Smooth muscle cell (in vitro differentiated cells): ENCODE results near the gene DUSP22. TPM values are rescaled to one million over a fixed set of nuclear protein-coding genes. Genes with fewer than 3 reads are reported as not detected.

Experiments
- DNase-seq: peaks from one replicate; lab custom pipeline; 2025; ENCODE audit not compliant: unreplicated experiment; lab: John Stamatoyannopoulos, UW
- H2AFZ ChIP-seq: fragments of 200-600 bp; sonication (generic); 2 replicates; pipeline ENCODE4 v1.6.0; 2016; ENCODE audit warnings: antibody characterized with exemption, low read depth, mild to moderate bottlenecking
- H3F3A ChIP-seq: fragments of 200-600 bp; sonication (generic); 2 replicates; pipeline ENCODE4 v1.6.0; 2017; ENCODE audit warnings: antibody characterized with exemption, low read depth
- H3K27ac ChIP-seq: fragments of 200-600 bp; sonication (generic); 2 replicates; pipeline ENCODE4 v1.5.1; 2016; ENCODE audit warnings: low read depth, mild to moderate bottlenecking
- H3K27me3 ChIP-seq: fragments of 200-600 bp; sonication (generic); 2 replicates; pipeline ENCODE4 v1.6.1; 2016; ENCODE audit warnings: low read depth, mild to moderate bottlenecking
- H3K36me3 ChIP-seq: fragments of 200-600 bp; sonication (generic); 2 replicates; pipeline ENCODE4 v1.5.1; 2016; ENCODE audit warnings: low read depth
- H3K4me1 ChIP-seq: fragments of 200-600 bp; sonication (generic); 2 replicates; pipeline ENCODE4 v1.5.1; 2016; ENCODE audit warnings: low read depth
- H3K4me2 ChIP-seq: fragments of 200-600 bp; sonication (generic); 2 replicates; pipeline ENCODE4 v1.6.0; 2016; ENCODE audit warnings: mild to moderate bottlenecking
- H3K4me3 ChIP-seq: fragments of 200-600 bp; sonication (generic); 2 replicates; pipeline ENCODE4 v1.5.1; 2016; ENCODE audit warnings: mild to moderate bottlenecking
- H3K79me2 ChIP-seq: fragments of 200-600 bp; sonication (generic); 2 replicates; pipeline ENCODE4 v1.6.0; 2016; ENCODE audit warnings: low read depth, mild to moderate bottlenecking
- H3K9ac ChIP-seq: fragments of 200-600 bp; sonication (generic); 2 replicates; pipeline ENCODE4 v1.6.0; 2016; ENCODE audit warnings: low read depth
- H3K9me3 ChIP-seq: fragments of 200-600 bp; sonication (generic); replicated peaks from 2 replicates; pipeline ENCODE4 v1.5.1; 2016; ENCODE audit warnings: low read depth
- H4K20me1 ChIP-seq: fragments of 200-600 bp; sonication (generic); 2 replicates; pipeline ENCODE4 v1.6.0; 2016; ENCODE audit warnings: low read depth
- CTCF ChIP-seq: fragments of 200-600 bp; sonication (generic); IDR thresholded peaks from 2 replicates; pipeline ENCODE4 v1.5.1; 2017; ENCODE audit warnings: borderline replicate concordance, mild to moderate bottlenecking, antibody characterized with exemption; ENCODE audit not compliant: insufficient read depth, poor library complexity, severe bottlenecking
- WGBS: methylation state at CpG from one replicate; pipeline ENCODE4 v1.1.7; 2016; ENCODE audit warnings: low lambda C conversion rate; 5-methylcytosine and 5-hydroxymethylcytosine counted together
- polyA plus RNA-seq: library from polyadenylated mRNA; unstranded; fragments of >200 nt; fragmentation: Nextera tagmentation; extraction: Ambion mirVana; gene quantifications from 2 replicates; pipeline ENCODE4 v1.2.1, GENCODE V29; 2016
- total RNA-seq: library from RNA; depleted of rRNA; stranded (reverse); fragments of >200 nt; gene quantifications from 2 replicates; pipeline ENCODE4 v1.2.3, GENCODE V29; 2014

Gene DUSP22
- total and polyA plus RNA-seq, 2 experiments from 2014 or later: 16.3 to 19.1 TPM

GRCh38 chr6:264626-265025 is 27.7 kb upstream of the DUSP22 start:
- WGBS: 89% methylated on average over 2 of the region's 2 CpGs
- no peaks in the 10 kb centered on the region for H3F3A ChIP-seq
- H3K4me1 ChIP-seq: no peaks in the 10 kb centered on the region

GRCh38 chr6:268394-268935 is 23.8 kb upstream of the DUSP22 start:
- no peaks in the 10 kb centered on the region for H3K4me1 ChIP-seq
- no peaks in the 10 kb centered on the region for H3K9me3 ChIP-seq
- H3K36me3 ChIP-seq: no peaks in the 10 kb centered on the region
- H2AFZ ChIP-seq: no peak overlapping the region
- no peak overlapping the region for H3K9ac ChIP-seq
- no peaks in the 10 kb centered on the region for H3K79me2 ChIP-seq
- H3K4me2 ChIP-seq: no peak overlapping the region
- whole genome bisulfite sequencing: 87% methylated on average over 5 of the region's 5 CpGs
- no peak for TF ChIP-seq CTCF
- no peaks in the 10 kb centered on the region for H3F3A ChIP-seq
- DNase-seq: no peak
- no peak overlapping the region for H3K4me3 ChIP-seq
- peaks cover 9% of the 10 kb centered on the region for H3K27me3 ChIP-seq
- H3K27ac ChIP-seq: no peak overlapping the region
- no peaks in the 10 kb centered on the region for H4K20me1 ChIP-seq

More at GRCh38 chr6:264626-265025, 27.7 kb upstream of the DUSP22 start:
- Histone ChIP-seq H3K27ac (no peak overlapping the region), H3K27me3 (no peaks in the 10 kb centered on the region), H3K4me2 (no peak overlapping the region), H2AFZ (no peak overlapping the region), H3K9me3 (no peaks in the 10 kb centered on the region), H3K79me2 (no peaks in the 10 kb centered on the region), H3K4me3 (no peak overlapping the region), H3K9ac (no peak overlapping the region), H3K36me3 (no peaks in the 10 kb centered on the region), H4K20me1 (no peaks in the 10 kb centered on the region)
- DNase-seq: no peak
- no peak for TF ChIP-seq CTCF

GRCh38 chr6:273551-274058 is 18.7 kb upstream of the DUSP22 start:
- no peaks in the 10 kb centered on the region for H3K79me2 ChIP-seq
- H3K9ac ChIP-seq: no peak overlapping the region
- no peak overlapping the region for H2AFZ ChIP-seq
- H3K27me3 ChIP-seq: peaks cover 17% of the 10 kb centered on the region
- no peaks in the 10 kb centered on the region for H3K4me1 ChIP-seq
- H3F3A ChIP-seq: no peaks in the 10 kb centered on the region
- no peaks in the 10 kb centered on the region for H3K36me3 ChIP-seq
- no peak overlapping the region for H3K4me3 ChIP-seq
- 54% methylated on average over 2 of the region's 2 CpGs for WGBS
- DNase-seq: no peak
- no peak for TF ChIP-seq CTCF
- no peak overlapping the region for H3K27ac ChIP-seq
- no peak overlapping the region for H3K4me2 ChIP-seq
- no peaks in the 10 kb centered on the region for H4K20me1 ChIP-seq
- no peaks in the 10 kb centered on the region for H3K9me3 ChIP-seq

- H2AFZ ChIP-seq: no peak overlapping the region
- H3K4me1 ChIP-seq: no peaks in the 10 kb centered on the region
- no peaks in the 10 kb centered on the region for H3K9me3 ChIP-seq
- no peaks in the 10 kb centered on the region for H3K36me3 ChIP-seq
- peaks cover 10% of the 10 kb centered on the region for H3K27me3 ChIP-seq
- H4K20me1 ChIP-seq: no peaks in the 10 kb centered on the region
- H3K4me2 ChIP-seq: no peak overlapping the region
- no peaks in the 10 kb centered on the region for H3K79me2 ChIP-seq
- TF ChIP-seq CTCF: no peak
- H3K27ac ChIP-seq: no peak overlapping the region
- WGBS: 85% methylated on average over 2 of the region's 2 CpGs
- no peaks in the 10 kb centered on the region for H3F3A ChIP-seq
- no peak overlapping the region for H3K9ac ChIP-seq
- no peak overlapping the region for H3K4me3 ChIP-seq
- DNase-seq: no peak
These were observed 14.5 kb upstream of the DUSP22 start for GRCh38 chr6:277746-278145.
